KMS-11 (cell line): Measurements from ENCODE around the gene SNCB.

Experiments
- H2AFZ ChIP-seq: fragments of 200-600 bp; sonication (generic); 2 replicates; pipeline ENCODE4 v1.6.1; 2016; ENCODE audit warnings: antibody characterized with exemption, mixed run types, low read depth
- H3K27ac ChIP-seq: fragments of 200-600 bp; sonication (generic); 2 replicates; pipeline ENCODE4 v1.6.1; 2016; ENCODE audit warnings: mild to moderate bottlenecking, mixed run types
- H3K27me3 ChIP-seq: fragments of 200-600 bp; sonication (generic); 2 replicates; pipeline ENCODE4 v1.6.1; 2017; ENCODE audit warnings: mild to moderate bottlenecking, low read depth, mixed run types, moderate library complexity; ENCODE audit not compliant: insufficient read depth
- H3K36me3 ChIP-seq: fragments of 200-600 bp; sonication (generic); 2 replicates; pipeline ENCODE4 v1.6.1; 2017; ENCODE audit warnings: mild to moderate bottlenecking, mixed run types; ENCODE audit not compliant: insufficient read depth
- H3K4me1 ChIP-seq: fragments of 200-600 bp; sonication (generic); 2 replicates; pipeline ENCODE4 v1.6.1; 2016; ENCODE audit warnings: mild to moderate bottlenecking, low read depth, mixed run types; ENCODE audit not compliant: poor library complexity, severe bottlenecking
- H3K4me2 ChIP-seq: fragments of 200-600 bp; sonication (generic); 2 replicates; pipeline ENCODE4 v1.7.0; 2016; ENCODE audit warnings: mild to moderate bottlenecking, mixed run types
- H3K4me3 ChIP-seq: fragments of 200-600 bp; sonication (generic); IDR thresholded peaks from 2 replicates; pipeline ENCODE4 v1.6.1; 2017; ENCODE audit warnings: low read depth, low read length, mixed read lengths; ENCODE audit not compliant: insufficient read depth
- H3K79me2 ChIP-seq: fragments of 200-600 bp; sonication (generic); 2 replicates; pipeline ENCODE4 v1.6.1; 2016; ENCODE audit warnings: low read depth, mixed run types; ENCODE audit not compliant: insufficient read depth
- H3K9ac ChIP-seq: fragments of 200-600 bp; sonication (generic); 2 replicates; pipeline ENCODE4 v1.6.1; 2016; ENCODE audit warnings: mild to moderate bottlenecking, mixed run types
- H4K20me1 ChIP-seq: fragments of 200-600 bp; sonication (generic); 2 replicates; pipeline ENCODE4 v1.6.1; 2016; ENCODE audit warnings: mild to moderate bottlenecking, mixed run types; ENCODE audit not compliant: insufficient read depth
- TF ChIP-seq, protein P1 (sequence below): fragments of 200-600 bp; sonication (generic); conservative IDR thresholded peaks from 2 replicates; pipeline ENCODE4 v1.6.1; 2017; ENCODE audit warnings: low read depth, mild to moderate bottlenecking, antibody characterized with exemption, low read length, moderate library complexity, mixed read lengths

SNCB gene

DNA sequence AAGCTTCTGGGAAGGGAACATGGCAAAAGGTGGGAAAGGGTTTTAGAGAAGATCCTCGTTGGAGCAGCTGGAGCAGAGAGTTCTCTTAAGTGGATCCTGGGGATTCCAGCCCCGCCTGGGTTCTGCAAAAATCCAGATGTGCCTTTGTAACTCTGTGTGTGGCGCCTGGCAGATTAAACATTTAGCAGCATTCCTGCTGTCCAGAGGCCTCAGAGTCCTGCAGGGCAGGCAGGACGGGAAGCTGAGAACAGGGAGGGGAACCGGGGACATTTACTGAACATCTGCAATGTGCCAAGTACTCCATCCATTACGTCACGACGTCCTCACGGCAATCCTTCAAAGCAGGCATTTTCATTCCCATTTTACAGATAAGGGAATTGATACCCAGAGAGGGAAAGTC, 6.1 kb upstream of the SNCB start:
- H3K9ac ChIP-seq = no peak overlapping the region

DNA sequence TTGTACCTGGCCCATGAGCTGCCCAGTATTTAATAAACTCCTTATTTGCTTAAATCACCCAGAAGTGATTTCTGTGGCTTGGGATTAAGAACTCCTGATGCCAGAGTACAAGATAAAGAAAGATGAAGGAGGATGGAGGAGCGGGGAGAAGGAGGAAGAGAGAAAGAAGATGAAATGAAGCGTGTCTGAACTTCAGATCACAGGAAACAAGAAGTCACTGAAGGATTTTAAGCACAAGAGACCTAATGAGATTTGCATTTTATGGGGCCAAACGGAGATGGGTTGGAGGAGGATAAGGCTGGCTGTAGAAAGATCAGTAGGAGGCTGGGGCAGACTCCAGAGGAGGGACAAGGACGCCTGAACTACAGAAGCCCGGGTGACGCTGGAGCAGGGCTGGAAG, 3.3 kb upstream of the SNCB start:
- no peaks in the 10 kb centered on the region for H3K79me2 ChIP-seq
- H3K4me1 ChIP-seq = no peaks in the 10 kb centered on the region
- H4K20me1 ChIP-seq = no peaks in the 10 kb centered on the region
- H3K27ac ChIP-seq = no peak overlapping the region
- no peaks in the 10 kb centered on the region for H3K36me3 ChIP-seq
- H2AFZ ChIP-seq = no peak overlapping the region
- no peak overlapping the region for H3K4me2 ChIP-seq
- no peak overlapping the region for H3K9ac ChIP-seq
- TF ChIP-seq, protein P1, sequence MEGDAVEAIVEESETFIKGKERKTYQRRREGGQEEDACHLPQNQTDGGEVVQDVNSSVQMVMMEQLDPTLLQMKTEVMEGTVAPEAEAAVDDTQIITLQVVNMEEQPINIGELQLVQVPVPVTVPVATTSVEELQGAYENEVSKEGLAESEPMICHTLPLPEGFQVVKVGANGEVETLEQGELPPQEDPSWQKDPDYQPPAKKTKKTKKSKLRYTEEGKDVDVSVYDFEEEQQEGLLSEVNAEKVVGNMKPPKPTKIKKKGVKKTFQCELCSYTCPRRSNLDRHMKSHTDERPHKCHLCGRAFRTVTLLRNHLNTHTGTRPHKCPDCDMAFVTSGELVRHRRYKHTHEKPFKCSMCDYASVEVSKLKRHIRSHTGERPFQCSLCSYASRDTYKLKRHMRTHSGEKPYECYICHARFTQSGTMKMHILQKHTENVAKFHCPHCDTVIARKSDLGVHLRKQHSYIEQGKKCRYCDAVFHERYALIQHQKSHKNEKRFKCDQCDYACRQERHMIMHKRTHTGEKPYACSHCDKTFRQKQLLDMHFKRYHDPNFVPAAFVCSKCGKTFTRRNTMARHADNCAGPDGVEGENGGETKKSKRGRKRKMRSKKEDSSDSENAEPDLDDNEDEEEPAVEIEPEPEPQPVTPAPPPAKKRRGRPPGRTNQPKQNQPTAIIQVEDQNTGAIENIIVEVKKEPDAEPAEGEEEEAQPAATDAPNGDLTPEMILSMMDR = no peak
- no peak overlapping the region for H3K4me3 ChIP-seq
- peaks cover 3% of the 10 kb centered on the region; the same call in 1 of the 2 replicates for H3K27me3 ChIP-seq

More for the DNA sequence above, 6.1 kb upstream of the SNCB start:
- H3K36me3 ChIP-seq = no peaks in the 10 kb centered on the region
- no peak overlapping the region for H3K4me2 ChIP-seq
- H3K4me1 ChIP-seq = no peaks in the 10 kb centered on the region
- H4K20me1 ChIP-seq = no peaks in the 10 kb centered on the region
- no peak overlapping the region for H3K27ac ChIP-seq
- H2AFZ ChIP-seq = no peak overlapping the region
- H3K79me2 ChIP-seq = no peaks in the 10 kb centered on the region
- TF ChIP-seq, protein P1 = no peak
- peaks cover 3% of the 10 kb centered on the region; the same call in 1 of the 2 replicates for H3K27me3 ChIP-seq
- H3K4me3 ChIP-seq = no peak overlapping the region

DNA sequence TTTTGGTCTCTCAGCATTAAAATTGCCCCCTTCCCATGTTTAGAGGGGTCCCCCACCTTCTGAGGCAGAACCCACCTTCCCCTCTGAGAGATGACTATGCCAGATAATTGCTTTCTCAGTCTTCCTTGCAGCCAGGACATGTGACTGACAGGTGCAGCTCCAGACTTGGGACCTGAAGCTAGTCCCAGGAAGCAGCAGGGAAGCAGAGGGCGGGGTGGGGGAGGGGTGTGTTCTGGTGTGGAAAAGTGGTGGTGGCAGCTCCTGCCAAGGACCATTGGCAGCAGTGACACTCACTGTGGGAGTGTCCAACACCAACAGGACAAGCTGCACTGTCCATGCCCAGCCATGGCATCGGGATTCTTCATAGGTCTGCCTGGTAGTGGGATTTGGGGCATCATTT, 2.4 kb upstream of the SNCB start:
- H3K4me2 ChIP-seq = no peak overlapping the region
- no peaks in the 10 kb centered on the region for H3K4me1 ChIP-seq
- H3K36me3 ChIP-seq = no peaks in the 10 kb centered on the region
- TF ChIP-seq, protein P1 = no peak
- H2AFZ ChIP-seq = no peak overlapping the region
- H3K79me2 ChIP-seq = no peaks in the 10 kb centered on the region
- H4K20me1 ChIP-seq = no peaks in the 10 kb centered on the region
- no peak overlapping the region for H3K4me3 ChIP-seq
- no peak overlapping the region for H3K9ac ChIP-seq
- peaks cover 3% of the 10 kb centered on the region; the same call in 1 of the 2 replicates for H3K27me3 ChIP-seq
- no peak overlapping the region for H3K27ac ChIP-seq

DNA sequence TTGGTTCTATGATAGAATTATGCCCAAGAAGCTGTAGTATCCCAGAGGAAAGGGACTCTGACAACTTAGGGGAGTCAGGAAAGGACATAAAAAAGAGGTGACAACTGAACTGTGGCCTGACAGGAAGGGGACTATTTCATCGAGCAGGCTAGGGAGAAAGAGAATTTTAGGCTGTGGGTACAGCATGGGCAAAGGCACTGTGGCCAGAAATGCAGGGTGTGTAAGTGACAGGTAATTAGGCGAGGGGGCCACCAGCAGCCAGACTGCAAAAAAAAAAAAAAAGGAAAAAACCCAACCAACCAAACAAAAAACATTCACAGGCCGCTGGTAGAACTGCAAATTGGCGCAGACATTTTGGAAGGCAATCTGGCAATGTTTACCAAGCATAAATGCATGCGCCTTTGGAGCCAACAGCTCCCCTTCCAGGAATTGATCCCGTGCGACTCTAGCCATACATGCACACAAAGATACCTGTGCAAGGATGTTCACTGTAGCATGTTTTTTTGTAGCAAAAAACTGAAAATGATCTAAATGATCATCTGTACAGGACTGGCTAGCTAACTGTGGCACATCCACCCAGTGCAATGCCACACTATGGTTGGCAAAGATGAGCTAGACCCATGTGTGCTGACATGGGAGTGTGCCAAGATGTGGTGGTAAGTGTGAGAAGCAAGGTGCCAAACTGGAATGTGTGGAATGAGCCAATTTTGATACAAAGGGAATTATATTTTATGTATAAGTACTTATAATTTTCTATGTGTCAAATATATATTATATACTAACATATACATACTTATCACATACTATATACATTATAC, 1.3 kb upstream of the SNCB start:
- Histone ChIP-seq H4K20me1 (no peaks in the 10 kb centered on the region), H3K27ac (no peak overlapping the region), H3K4me3 (no peak overlapping the region), H2AFZ (no peak overlapping the region), H3K4me1 (no peaks in the 10 kb centered on the region), H3K79me2 (no peaks in the 10 kb centered on the region), H3K9ac (no peak overlapping the region), H3K36me3 (no peaks in the 10 kb centered on the region), H3K27me3 (peaks cover 3% of the 10 kb centered on the region; the same call in 1 of the 2 replicates), H3K4me2 (no peak overlapping the region)
- TF ChIP-seq, protein P1 = no peak
